Measurements from ENCODE around the gene TXNDC17. TPM values are rescaled to one million over a fixed set of nuclear protein-coding genes. Genes with fewer than 3 reads are reported as not detected.

The TXNDC17 gene
- total and polyA plus RNA-seq, 9 of the 15 experiments (the other 6 are each of a cell fraction or from before 2014, with no cell fraction given): 108 to 759 (median 179) TPM

GRCh38 chr17:6677946-6678345 lies 37.1 kb downstream of the TXNDC17 start:
- H3K9me3 ChIP-seq (replicated peaks; ENCODE audit: control insufficient read depth, insufficient read depth, low read depth, low read length): no peaks in the 10 kb centered on the region
- no peaks in the 10 kb centered on the region; a peak in 1 of 5 replicates for H3K4me1 ChIP-seq (replicated peaks in 1 of 2; ENCODE audit: control insufficient read depth in 2 of 2, insufficient read depth in 2 of 2, low read length in 2 of 2)
- intact Hi-C loops (cut with micrococcal nuclease): no loop called here
- no TSS peak for BruUV-seq (replicated peaks)
- FAIRE-seq (no peak), ATAC-seq (no peak), DNase-seq (ENCODE audit: extremely low read depth in 1 of 4, low spot score in 3 of 4) (no peak)
- no peaks in the 10 kb centered on the region for H4K20me1 ChIP-seq (replicated peaks; ENCODE audit: control insufficient read depth, insufficient read depth, low read length)
- H3K9me1 ChIP-seq (ENCODE audit: control insufficient read depth, insufficient read depth, low read length): no peaks in the 10 kb centered on the region
- ChIA-PET POLR2A (interaction anchor here (1.4 kb wide), 1 partner anchor 17 kb away, joined by 4 read pairs; no protein-coding TSS in a partner anchor), CTCF (ENCODE audit: low intra/inter-chr PET ratio) (no interaction called here)
- no peaks in the 10 kb centered on the region for H3K36me3 ChIP-seq (ENCODE audit: control insufficient read depth, insufficient read depth, low read length)
- H3K27ac ChIP-seq (ENCODE audit: extremely low read depth, low read depth, low read length): no peak overlapping the region
- TF ChIP-seq MAFF (IDR thresholded peaks at IDR 0.05; ENCODE audit: low read length) (no peak), FOXK1 (CRISPR knock-in tag; IDR thresholded peaks at IDR 0.05; ENCODE audit: borderline replicate concordance) (no peak), ZBTB1 (CRISPR knock-in tag; IDR thresholded peaks at IDR 0.05; ENCODE audit: borderline replicate concordance, low read depth) (no peak), C11orf30 (IDR thresholded peaks at IDR 0.05; ENCODE audit: low read depth) (no peak), SIN3B (IDR thresholded peaks at IDR 0.05; ENCODE audit: low read depth) (no peak), THAP12 (CRISPR knock-in tag; IDR thresholded peaks at IDR 0.05) (no peak), HBP1 (CRISPR knock-in tag; IDR thresholded peaks at IDR 0.05) (no peak), HIVEP1 (CRISPR knock-in tag; IDR thresholded peaks at IDR 0.05) (no peak), SUPT5H (IDR thresholded peaks at IDR 0.05) (no peak)
- no peak overlapping the region for H2AFZ ChIP-seq (ENCODE audit: low read depth, low read length)
- no peak overlapping the region for H3K4me2 ChIP-seq (ENCODE audit: insufficient read depth, low read length)
- in situ Hi-C loops (cut with MboI): no loop called here
- no peak overlapping the region for H3K4me3 ChIP-seq
- 0% methylated on average over 7 of the region's 7 CpGs for WGBS (ENCODE audit: insufficient coverage, low coverage, missing lambda C conversion rate)
- peaks cover 11 to 46% of the 10 kb centered on the region in 2 experiments; a peak in 4 of 5 replicates for H3K27me3 ChIP-seq (ENCODE audit: control insufficient read depth in 2 of 2, insufficient read depth in 2 of 2, low read length in 2 of 2)
- no peak overlapping the region for H3K9ac ChIP-seq (ENCODE audit: insufficient read depth in 1 of 2, low read depth in 2 of 2, low read length in 2 of 2)
- no peaks in the 10 kb centered on the region for H3K79me2 ChIP-seq (ENCODE audit: control insufficient read depth, insufficient read depth, low read length)

Measured in K562 (cell line).